K562 (cell line): ENCODE data around the gene AZU1. TPM values are rescaled to one million over a fixed set of nuclear protein-coding genes. Genes with fewer than 3 reads are reported as not detected.
A peak's percentile ranks its signal among the peaks of the same experiment; 100 is the strongest.

Experiments
- BACH1 ChIP-seq: fragments of 200-800 bp; sonication (Bioruptor generic); IDR thresholded peaks from 2 replicates; pipeline ENCODE4 v1.6.1; 2016; ENCODE audit warnings: missing genetic modification characterization, missing compliant biosample characterization
- GATA2 ChIP-seq: sonication (generic); formaldehyde crosslinking; IDR thresholded peaks from 2 replicates; pipeline ENCODE4 v1.4.0; 2020; ENCODE audit warnings: mild to moderate bottlenecking, missing genetic modification reagents
- HDAC1 ChIP-seq, 2 experiments: fragments of 450-650 bp; IDR thresholded peaks; 2 replicates each; pipeline ENCODE4 v1.6.1; 2016 to 2017; ENCODE audit warnings: inconsistent platforms in 1 of 2, mild to moderate bottlenecking in 1 of 2, moderate library complexity in 1 of 2
- MTA2 ChIP-seq: fragments of 450-650 bp; IDR thresholded peaks from 2 replicates; pipeline ENCODE4 v1.6.1; 2016; ENCODE audit warnings: low read depth
- NFATC3 ChIP-seq: fragments of 450-650 bp; IDR thresholded peaks from 2 replicates; pipeline ENCODE4 v1.6.1; 2017; ENCODE audit warnings: mild to moderate bottlenecking
- PCBP1 ChIP-seq: fragments of 200-400 bp; formaldehyde crosslinking; IDR thresholded peaks from 2 replicates; pipeline ENCODE4 v1.6.1; 2018; ENCODE audit warnings: mild to moderate bottlenecking, low read depth, low read length; ENCODE audit not compliant: poor library complexity, severe bottlenecking
- PML ChIP-seq: IDR thresholded peaks from 2 replicates; pipeline ENCODE4 v1.6.1; 2012; ENCODE audit warnings: low read length, inconsistent platforms
- RAD21 ChIP-seq, 2 experiments: fragments of 250-450 bp in 1 of 2; fragments of 450-650 bp in 1 of 2; sonication (Bioruptor Pico) in 1 of 2; formaldehyde crosslinking in 1 of 2; IDR thresholded peaks in 1 of 2; conservative IDR thresholded peaks in 1 of 2; 2 replicates each; pipeline versions ENCODE4 v1.4.0 to v1.8.0; 2020 to 2022; ENCODE audit warnings: mild to moderate bottlenecking in 2 of 2, moderate library complexity in 1 of 2
- SRSF3 ChIP-seq: fragments of 200-400 bp; formaldehyde crosslinking; IDR thresholded peaks from 2 replicates; pipeline ENCODE4 v1.6.1; 2016; ENCODE audit warnings: mild to moderate bottlenecking, low read length, moderate library complexity; ENCODE audit not compliant: insufficient read depth
- TBP ChIP-seq: optimal IDR thresholded peaks from 2 replicates; pipeline ENCODE3; 2011; ENCODE audit warnings: low read depth, low read length, improper control_type of control experiment
- ZEB2 ChIP-seq: fragments of 450-650 bp; IDR thresholded peaks from 2 replicates; pipeline ENCODE4 v1.6.1; 2016
- polyA plus RNA-seq, 8 experiments: library from polyadenylated mRNA; depleted of rRNA in 4 of 8; stranded (reverse) in 5 of 8; unstranded in 3 of 8; fragments of >200 nt; fragmentation: Nextera tagmentation in 2 of 8; fragmentation: Illumina TruSeq in 1 of 8; extraction: Ambion mirVana in 2 of 8; extraction: Trizol in 1 of 8; gene quantifications; 2 replicates each; pipeline versions ENCODE4 v1.2.1 to v1.2.3, GENCODE V29; 2011 to 2014; ENCODE audit warnings: inconsistent platforms in 1 of 8, missing spikeins in 1 of 8
- total RNA-seq, 7 experiments: library from RNA; depleted of rRNA in 6 of 7; stranded (reverse); fragments of >200 nt in 6 of 7; fragmentation: Illumina TruSeq in 2 of 7; extraction: Trizol in 2 of 7; gene quantifications; 2 replicates each; pipeline versions ENCODE4 v1.2.1 to v1.2.3, GENCODE V29; 2011 to 2021; ENCODE audit warnings: low replicate concordance in 1 of 7
- TF ChIP-seq, protein P1 (sequence below): fragments of 450-650 bp; IDR thresholded peaks from 2 replicates; pipeline ENCODE4 v1.6.1; 2017; ENCODE audit warnings: antibody characterized with exemption, mild to moderate bottlenecking
- TF ChIP-seq, protein P2 (sequence below): sonication (generic); formaldehyde crosslinking; IDR thresholded peaks from 2 replicates; pipeline ENCODE4 v1.8.1; 2022; ENCODE audit warnings: missing genetic modification reagents
- TF ChIP-seq, protein P3 (sequence below), 3 experiments: fragments of 200-800 bp in 1 of 3; sonication (Bioruptor generic) in 1 of 3; sonication (generic) in 1 of 3; formaldehyde crosslinking in 1 of 3; IDR thresholded peaks; 2 replicates each; pipeline versions ENCODE4 v1.6.1 to v1.8.0; 2016 to 2022; ENCODE audit warnings: mild to moderate bottlenecking in 2 of 3, missing compliant biosample characterization in 2 of 3, missing genetic modification characterization in 2 of 3, missing genetic modification reagents in 1 of 3
- TF ChIP-seq, protein P4 (sequence below): fragments of 450-650 bp; formaldehyde crosslinking; IDR thresholded peaks from 2 replicates; pipeline ENCODE4 v1.4.0; 2020; ENCODE audit warnings: mild to moderate bottlenecking, moderate library complexity
- TF ChIP-seq, protein P5 (sequence below): fragments of 250-450 bp; sonication (Bioruptor Pico); IDR thresholded peaks from 2 replicates; pipeline ENCODE4 v1.8.0; 2022; ENCODE audit warnings: inconsistent platforms

Gene AZU1
- total and polyA plus RNA-seq, 9 of the 15 experiments (the other 6 are each of a cell fraction or from before 2014, with no cell fraction given): 0.29 to 1.9 (median 0.59) TPM; not detected in 3

DNA sequence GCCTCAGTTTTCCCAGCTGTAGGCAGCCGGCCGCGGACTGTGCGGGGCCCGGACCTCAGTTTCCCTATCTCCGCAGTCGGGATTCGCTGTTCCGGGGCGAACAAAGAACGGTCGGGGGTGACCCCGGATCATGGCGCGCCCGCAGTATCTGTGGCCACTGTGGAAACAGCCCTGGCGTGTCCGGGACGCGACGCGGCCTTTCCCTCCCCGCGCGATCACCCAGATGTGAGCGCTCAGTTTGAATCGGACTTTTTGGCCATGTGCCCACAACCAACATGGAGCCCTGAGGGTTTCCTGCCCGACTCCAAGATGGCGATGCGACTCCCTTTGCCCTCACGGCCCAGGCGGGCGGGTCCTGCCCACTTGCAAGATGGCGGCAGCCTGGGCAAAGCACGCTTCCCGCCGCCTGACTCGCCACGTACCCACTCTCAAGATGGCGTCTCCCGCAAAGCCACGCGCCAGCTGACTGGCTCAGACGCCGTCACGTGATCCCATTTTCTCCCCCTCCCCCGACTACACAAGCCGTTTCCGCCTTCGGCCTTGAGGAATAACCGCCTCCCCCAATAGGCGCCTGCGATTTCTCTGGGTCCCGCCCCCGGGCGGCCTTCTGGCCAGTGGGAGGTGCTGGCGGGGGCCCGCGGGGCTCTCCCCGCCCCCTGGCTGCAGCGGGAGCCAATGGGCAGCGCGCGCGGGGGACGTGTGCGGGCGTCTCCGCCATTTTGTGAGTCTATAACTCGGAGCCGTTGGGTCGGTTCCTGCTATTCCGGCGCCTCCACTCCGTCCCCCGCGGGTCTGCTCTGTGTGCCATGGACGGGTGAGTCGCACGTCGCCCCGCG lies 30.7 kb upstream of the AZU1 start, which contains the start of gene PTBP1 (continued):
- TF ChIP-seq, protein P1, sequence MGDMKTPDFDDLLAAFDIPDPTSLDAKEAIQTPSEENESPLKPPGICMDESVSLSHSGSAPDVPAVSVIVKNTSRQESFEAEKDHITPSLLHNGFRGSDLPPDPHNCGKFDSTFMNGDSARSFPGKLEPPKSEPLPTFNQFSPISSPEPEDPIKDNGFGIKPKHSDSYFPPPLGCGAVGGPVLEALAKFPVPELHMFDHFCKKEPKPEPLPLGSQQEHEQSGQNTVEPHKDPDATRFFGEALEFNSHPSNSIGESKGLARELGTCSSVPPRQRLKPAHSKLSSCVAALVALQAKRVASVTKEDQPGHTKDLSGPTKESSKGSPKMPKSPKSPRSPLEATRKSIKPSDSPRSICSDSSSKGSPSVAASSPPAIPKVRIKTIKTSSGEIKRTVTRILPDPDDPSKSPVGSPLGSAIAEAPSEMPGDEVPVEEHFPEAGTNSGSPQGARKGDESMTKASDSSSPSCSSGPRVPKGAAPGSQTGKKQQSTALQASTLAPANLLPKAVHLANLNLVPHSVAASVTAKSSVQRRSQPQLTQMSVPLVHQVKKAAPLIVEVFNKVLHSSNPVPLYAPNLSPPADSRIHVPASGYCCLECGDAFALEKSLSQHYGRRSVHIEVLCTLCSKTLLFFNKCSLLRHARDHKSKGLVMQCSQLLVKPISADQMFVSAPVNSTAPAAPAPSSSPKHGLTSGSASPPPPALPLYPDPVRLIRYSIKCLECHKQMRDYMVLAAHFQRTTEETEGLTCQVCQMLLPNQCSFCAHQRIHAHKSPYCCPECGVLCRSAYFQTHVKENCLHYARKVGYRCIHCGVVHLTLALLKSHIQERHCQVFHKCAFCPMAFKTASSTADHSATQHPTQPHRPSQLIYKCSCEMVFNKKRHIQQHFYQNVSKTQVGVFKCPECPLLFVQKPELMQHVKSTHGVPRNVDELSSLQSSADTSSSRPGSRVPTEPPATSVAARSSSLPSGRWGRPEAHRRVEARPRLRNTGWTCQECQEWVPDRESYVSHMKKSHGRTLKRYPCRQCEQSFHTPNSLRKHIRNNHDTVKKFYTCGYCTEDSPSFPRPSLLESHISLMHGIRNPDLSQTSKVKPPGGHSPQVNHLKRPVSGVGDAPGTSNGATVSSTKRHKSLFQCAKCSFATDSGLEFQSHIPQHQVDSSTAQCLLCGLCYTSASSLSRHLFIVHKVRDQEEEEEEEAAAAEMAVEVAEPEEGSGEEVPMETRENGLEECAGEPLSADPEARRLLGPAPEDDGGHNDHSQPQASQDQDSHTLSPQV: no peak; the same call in 1 of the 2 replicates
- TF ChIP-seq GATA2 (CRISPR knock-in tag): 0 out of 2 replicates have a peak, but pooled peaks have one; percentile 27
- TF ChIP-seq, protein P2, sequence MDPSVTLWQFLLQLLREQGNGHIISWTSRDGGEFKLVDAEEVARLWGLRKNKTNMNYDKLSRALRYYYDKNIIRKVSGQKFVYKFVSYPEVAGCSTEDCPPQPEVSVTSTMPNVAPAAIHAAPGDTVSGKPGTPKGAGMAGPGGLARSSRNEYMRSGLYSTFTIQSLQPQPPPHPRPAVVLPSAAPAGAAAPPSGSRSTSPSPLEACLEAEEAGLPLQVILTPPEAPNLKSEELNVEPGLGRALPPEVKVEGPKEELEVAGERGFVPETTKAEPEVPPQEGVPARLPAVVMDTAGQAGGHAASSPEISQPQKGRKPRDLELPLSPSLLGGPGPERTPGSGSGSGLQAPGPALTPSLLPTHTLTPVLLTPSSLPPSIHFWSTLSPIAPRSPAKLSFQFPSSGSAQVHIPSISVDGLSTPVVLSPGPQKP (CRISPR knock-in tag): no peak
- TF ChIP-seq TBP: peak; percentile 94
- TF ChIP-seq, protein P3, sequence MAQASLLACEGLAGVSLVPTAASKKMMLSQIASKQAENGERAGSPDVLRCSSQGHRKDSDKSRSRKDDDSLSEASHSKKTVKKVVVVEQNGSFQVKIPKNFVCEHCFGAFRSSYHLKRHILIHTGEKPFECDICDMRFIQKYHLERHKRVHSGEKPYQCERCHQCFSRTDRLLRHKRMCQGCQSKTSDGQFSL (CRISPR knock-in tag; IDR thresholded peaks at IDR 0.05): no peak
- TF ChIP-seq, protein P3 (tag; IDR thresholded peaks at IDR 0.05): no peak
- no peak for TF ChIP-seq PCBP1
- TF ChIP-seq, protein P4, sequence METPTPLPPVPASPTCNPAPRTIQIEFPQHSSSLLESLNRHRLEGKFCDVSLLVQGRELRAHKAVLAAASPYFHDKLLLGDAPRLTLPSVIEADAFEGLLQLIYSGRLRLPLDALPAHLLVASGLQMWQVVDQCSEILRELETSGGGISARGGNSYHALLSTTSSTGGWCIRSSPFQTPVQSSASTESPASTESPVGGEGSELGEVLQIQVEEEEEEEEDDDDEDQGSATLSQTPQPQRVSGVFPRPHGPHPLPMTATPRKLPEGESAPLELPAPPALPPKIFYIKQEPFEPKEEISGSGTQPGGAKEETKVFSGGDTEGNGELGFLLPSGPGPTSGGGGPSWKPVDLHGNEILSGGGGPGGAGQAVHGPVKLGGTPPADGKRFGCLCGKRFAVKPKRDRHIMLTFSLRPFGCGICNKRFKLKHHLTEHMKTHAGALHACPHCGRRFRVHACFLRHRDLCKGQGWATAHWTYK: peak; percentile 91
- no peak for TF ChIP-seq ZEB2
- TF ChIP-seq NFATC3: no peak
- TF ChIP-seq, protein P5, sequence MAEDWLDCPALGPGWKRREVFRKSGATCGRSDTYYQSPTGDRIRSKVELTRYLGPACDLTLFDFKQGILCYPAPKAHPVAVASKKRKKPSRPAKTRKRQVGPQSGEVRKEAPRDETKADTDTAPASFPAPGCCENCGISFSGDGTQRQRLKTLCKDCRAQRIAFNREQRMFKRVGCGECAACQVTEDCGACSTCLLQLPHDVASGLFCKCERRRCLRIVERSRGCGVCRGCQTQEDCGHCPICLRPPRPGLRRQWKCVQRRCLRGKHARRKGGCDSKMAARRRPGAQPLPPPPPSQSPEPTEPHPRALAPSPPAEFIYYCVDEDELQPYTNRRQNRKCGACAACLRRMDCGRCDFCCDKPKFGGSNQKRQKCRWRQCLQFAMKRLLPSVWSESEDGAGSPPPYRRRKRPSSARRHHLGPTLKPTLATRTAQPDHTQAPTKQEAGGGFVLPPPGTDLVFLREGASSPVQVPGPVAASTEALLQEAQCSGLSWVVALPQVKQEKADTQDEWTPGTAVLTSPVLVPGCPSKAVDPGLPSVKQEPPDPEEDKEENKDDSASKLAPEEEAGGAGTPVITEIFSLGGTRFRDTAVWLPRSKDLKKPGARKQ: no peak
- TF ChIP-seq RAD21 (CRISPR knock-in tag; conservative IDR thresholded peaks at IDR 0.05 in 1 of 2, IDR thresholded peaks at IDR 0.05 in 1 of 2): 0 out of 4 replicates have a peak, but pooled peaks of 1 of the 2 experiments have one; percentile 18
- TF ChIP-seq MTA2: no peak
- TF ChIP-seq BACH1 (tag): 0 out of 2 replicates have a peak, but pooled peaks have one; percentile 81
- no peak for TF ChIP-seq SRSF3
- peak in 1 of 2 experiments; percentile 58; a peak in 1 of 4 replicates for TF ChIP-seq HDAC1 (IDR thresholded peaks at IDR 0.05)
- peak; percentile 3; the same call in 1 of the 2 replicates for TF ChIP-seq PML
